Esophagus muscularis mucosa (tissue), 4 donors: ENCODE data around the gene MGME1.

ENCODE experiments used
- EP300 ChIP-seq: sonication (generic); formaldehyde crosslinking; IDR thresholded peaks from one replicate; pipeline ENCODE4 v1.6.1; 2017; ENCODE audit warnings: antibody characterized with exemption
- POLR2A ChIP-seq: fragments of 450-650 bp; IDR thresholded peaks from one replicate; pipeline ENCODE4 v1.6.1; 2017; ENCODE audit warnings: antibody characterized with exemption, moderate library complexity, mild to moderate bottlenecking, low read depth
- TF ChIP-seq, protein P1 (sequence below), 3 experiments: fragments of 200-600 bp in 2 of 3; fragments of 450-650 bp in 1 of 3; sonication (generic) in 2 of 3; IDR thresholded peaks; one replicate each; pipeline ENCODE4 v1.5.1; 2017 to 2019; ENCODE audit warnings: antibody characterized with exemption in 3 of 3, mild to moderate bottlenecking in 2 of 3, moderate library complexity in 1 of 3

DNA sequence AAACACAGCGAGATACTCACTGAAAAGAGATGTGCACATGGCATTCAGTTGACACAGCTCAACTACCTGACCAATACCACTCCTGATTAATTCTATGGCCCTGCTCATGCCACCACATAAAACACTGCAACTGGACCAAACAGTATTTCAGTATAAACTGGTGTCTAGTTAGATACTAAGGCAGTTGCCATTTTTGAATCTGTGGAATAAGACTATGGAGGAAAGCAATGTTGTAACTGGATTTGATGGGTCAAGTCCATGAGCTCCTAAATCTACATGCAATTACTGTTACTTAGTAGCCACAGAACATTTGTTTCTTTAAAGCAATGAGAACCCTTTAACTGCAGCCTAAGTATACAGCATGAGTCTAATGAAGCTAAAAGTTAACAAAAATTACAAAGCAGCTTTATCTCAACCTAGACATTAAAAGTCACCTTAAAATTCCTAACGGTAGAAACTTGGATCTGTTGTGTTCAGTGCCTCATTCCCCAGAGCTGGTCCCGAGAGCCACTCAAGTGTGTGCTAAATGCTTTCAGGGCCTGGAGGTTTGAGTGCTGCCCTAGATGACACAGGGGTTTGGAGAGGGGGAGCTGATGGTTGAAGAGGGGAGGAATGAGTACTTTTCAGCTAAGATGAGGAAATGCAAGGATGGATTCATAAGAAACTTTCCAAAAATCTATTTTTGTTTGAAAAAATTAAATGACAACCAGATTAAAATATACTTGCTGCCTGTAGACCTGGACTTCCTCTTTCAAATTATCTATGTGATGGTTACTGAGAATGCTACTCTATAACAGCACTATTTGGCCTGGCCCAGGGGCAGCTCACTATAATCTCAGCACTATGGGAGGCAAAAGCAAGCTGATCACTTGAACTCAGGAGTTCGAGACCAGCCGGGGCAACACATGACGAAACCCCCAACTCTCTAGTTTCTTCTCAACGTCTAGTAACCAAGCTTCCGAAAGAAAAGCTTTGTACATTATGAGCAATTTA lies 15.8 kb upstream of the MGME1 start:
- TF ChIP-seq, protein P1, sequence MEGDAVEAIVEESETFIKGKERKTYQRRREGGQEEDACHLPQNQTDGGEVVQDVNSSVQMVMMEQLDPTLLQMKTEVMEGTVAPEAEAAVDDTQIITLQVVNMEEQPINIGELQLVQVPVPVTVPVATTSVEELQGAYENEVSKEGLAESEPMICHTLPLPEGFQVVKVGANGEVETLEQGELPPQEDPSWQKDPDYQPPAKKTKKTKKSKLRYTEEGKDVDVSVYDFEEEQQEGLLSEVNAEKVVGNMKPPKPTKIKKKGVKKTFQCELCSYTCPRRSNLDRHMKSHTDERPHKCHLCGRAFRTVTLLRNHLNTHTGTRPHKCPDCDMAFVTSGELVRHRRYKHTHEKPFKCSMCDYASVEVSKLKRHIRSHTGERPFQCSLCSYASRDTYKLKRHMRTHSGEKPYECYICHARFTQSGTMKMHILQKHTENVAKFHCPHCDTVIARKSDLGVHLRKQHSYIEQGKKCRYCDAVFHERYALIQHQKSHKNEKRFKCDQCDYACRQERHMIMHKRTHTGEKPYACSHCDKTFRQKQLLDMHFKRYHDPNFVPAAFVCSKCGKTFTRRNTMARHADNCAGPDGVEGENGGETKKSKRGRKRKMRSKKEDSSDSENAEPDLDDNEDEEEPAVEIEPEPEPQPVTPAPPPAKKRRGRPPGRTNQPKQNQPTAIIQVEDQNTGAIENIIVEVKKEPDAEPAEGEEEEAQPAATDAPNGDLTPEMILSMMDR (IDR thresholded peaks at IDR 0.05), result no peak
- TF ChIP-seq POLR2A (no peak), EP300 (no peak)
